Measurements from ENCODE around the gene FBXL13. TPM values are rescaled to one million over a fixed set of nuclear protein-coding genes. Genes with fewer than 3 reads are reported as not detected.
"Not testable (repeated sequence)": the region's sequence is repeated elsewhere in the genome, so short reads cannot be mapped to it uniquely, and the experiment has no call there.

FBXL13 gene
- total RNA-seq, 4 donors from 2014 or later, result 0.52 to 1.7 (median 1.1) TPM

DNA sequence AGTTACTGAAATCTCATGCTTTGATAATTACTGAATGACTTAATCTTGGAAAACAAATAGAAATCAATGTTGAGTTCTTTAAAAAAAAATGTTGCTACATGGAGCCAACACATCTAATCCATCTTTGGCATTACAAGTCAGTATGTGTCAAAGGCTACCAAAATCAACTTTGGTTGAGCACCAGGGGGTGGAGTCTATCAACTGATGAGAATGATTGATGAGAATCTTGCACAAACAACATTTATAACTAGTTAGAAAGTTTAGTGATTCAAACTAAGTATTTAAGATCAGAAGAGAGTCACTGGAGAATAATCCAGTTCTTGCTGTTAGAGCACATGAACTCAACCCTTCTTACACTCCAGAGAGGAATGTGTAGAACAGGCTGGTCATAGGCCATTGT is 232.3 kb downstream of the FBXL13 start:
- no peak for DNase-seq (ENCODE audit: extremely low spot score)
- Histone ChIP-seq H3K36me3 (no peaks in the 10 kb centered on the region), H3K27me3 (no peaks in the 10 kb centered on the region), H3K4me1 (no peaks in the 10 kb centered on the region), H3K4me3 (no peak overlapping the region), H3K9me3 (no peaks in the 10 kb centered on the region), H3K27ac (replicated peaks in 1 of 4) (no peak overlapping the region)
- intact Hi-C loops (cut with DNase I), result no loop called here
- TF ChIP-seq POLR2A (IDR thresholded peaks at IDR 0.05; ENCODE audit: low read depth) (no peak), POLR2AphosphoS5 (IDR thresholded peaks at IDR 0.05) (no peak), EP300 (IDR thresholded peaks at IDR 0.05) (no peak)
- TF ChIP-seq, protein P1, sequence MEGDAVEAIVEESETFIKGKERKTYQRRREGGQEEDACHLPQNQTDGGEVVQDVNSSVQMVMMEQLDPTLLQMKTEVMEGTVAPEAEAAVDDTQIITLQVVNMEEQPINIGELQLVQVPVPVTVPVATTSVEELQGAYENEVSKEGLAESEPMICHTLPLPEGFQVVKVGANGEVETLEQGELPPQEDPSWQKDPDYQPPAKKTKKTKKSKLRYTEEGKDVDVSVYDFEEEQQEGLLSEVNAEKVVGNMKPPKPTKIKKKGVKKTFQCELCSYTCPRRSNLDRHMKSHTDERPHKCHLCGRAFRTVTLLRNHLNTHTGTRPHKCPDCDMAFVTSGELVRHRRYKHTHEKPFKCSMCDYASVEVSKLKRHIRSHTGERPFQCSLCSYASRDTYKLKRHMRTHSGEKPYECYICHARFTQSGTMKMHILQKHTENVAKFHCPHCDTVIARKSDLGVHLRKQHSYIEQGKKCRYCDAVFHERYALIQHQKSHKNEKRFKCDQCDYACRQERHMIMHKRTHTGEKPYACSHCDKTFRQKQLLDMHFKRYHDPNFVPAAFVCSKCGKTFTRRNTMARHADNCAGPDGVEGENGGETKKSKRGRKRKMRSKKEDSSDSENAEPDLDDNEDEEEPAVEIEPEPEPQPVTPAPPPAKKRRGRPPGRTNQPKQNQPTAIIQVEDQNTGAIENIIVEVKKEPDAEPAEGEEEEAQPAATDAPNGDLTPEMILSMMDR (IDR thresholded peaks at IDR 0.05), result no peak

DNA sequence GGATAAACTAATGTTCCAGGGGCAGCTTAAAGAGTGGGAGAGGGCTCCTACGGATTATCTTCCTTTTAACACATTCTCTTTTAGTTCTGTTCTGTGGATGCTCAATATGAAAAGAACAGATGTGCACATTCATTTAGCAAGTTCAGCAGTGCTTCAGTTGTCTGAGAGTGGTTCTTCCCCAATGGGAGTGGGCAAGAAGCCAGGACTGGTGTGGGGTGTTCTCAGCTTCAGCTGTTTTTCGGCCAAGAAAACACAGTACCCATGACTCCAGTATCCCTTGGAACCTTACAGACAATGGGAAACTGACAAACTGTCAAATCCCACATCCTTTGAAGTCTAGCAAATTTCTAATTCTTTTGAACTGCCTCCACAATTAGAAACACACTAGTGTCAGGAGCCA is 233.3 kb downstream of the FBXL13 start:
- no peaks in the 10 kb centered on the region for H3K27me3 ChIP-seq
- DNase-seq (ENCODE audit: extremely low spot score), result no peak
- 32% methylated on average over 2 of the region's 2 CpGs for WGBS
- H3K4me1 ChIP-seq, result peaks cover 0 to 9% (median 0%) of the 10 kb centered on the region in 4 donors
- no peak overlapping the region for H3K4me3 ChIP-seq
- H3K27ac ChIP-seq (replicated peaks in 1 of 4), result no peak overlapping the region
- intact Hi-C loops (cut with DNase I), result no loop called here
- no peaks in the 10 kb centered on the region for H3K9me3 ChIP-seq
- no peak for TF ChIP-seq POLR2AphosphoS5 (IDR thresholded peaks at IDR 0.05)
- TF ChIP-seq EP300 (IDR thresholded peaks at IDR 0.05), result no peak
- no peak for TF ChIP-seq POLR2A (IDR thresholded peaks at IDR 0.05; ENCODE audit: low read depth)
- TF ChIP-seq, protein P1 (IDR thresholded peaks at IDR 0.05), result no peak
- no peaks in the 10 kb centered on the region for H3K36me3 ChIP-seq

DNA sequence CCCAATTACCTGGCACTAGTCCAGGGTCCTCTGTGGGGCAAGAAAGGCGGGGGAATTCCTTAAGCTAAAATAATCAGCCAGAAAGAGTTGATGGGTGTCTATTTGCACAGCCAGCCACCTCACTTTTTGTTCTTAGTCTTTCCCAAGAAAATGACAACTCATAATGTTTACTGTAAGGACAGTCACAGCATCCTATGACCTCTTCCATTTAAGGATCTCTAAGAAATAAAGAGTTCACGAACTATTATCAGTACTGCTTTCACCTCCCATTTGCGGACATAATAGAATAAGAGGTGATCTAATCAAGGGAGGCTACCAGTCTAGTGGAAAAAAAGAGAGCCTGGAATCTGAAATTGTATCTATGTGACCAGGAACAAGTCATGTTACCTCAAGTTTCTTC is 234.2 kb downstream of the FBXL13 start:
- no peaks in the 10 kb centered on the region for H3K27me3 ChIP-seq
- TF ChIP-seq POLR2AphosphoS5 (IDR thresholded peaks at IDR 0.05), result no peak
- no peak for TF ChIP-seq EP300 (IDR thresholded peaks at IDR 0.05)
- no peak for TF ChIP-seq POLR2A (IDR thresholded peaks at IDR 0.05; ENCODE audit: low read depth)
- TF ChIP-seq, protein P1 (IDR thresholded peaks at IDR 0.05), result no peak

DNA sequence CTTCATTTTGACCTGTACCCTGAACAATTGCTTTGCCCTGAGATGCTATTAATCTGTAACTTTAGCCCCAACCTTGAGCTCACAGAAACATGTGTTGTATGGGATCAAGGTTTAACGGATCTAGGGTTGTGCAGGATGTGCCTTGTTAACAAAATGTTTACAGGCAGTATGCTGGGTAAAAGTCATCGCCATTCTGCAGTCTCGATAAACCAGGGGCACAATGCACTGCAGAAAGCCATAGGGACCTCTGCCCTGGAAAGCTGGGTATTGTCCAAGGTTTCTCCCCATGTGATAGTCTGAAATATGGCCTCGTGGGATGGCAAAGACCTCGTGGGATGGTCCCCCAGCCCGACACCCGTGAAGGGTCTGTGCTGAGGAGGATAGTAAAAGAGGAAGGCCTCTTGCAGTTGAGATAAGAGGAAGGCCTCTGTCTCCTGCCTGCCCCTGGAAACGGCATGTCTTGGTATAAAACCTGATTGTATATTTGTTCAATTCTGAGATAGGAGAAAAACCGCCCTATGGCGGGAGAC is 236.0 kb downstream of the FBXL13 start:
- H3K27ac ChIP-seq (replicated peaks in 1 of 4); H3K27me3 ChIP-seq; DNase-seq (ENCODE audit: extremely low spot score); intact Hi-C loops (cut with DNase I); H3K36me3 ChIP-seq; H3K4me3 ChIP-seq; H3K9me3 ChIP-seq: not testable (repeated sequence)
- H3K4me1 ChIP-seq, result peaks cover 0 to 11% (median 0%) of the 10 kb centered on the region in 4 donors
- 91% methylated on average over 10 of the region's 10 CpGs for WGBS

More for the DNA sequence above, 234.2 kb downstream of the FBXL13 start:
- 96% methylated on average over 3 of the region's 3 CpGs for WGBS
- no peak for DNase-seq (ENCODE audit: extremely low spot score)
- H3K36me3 ChIP-seq, result no peaks in the 10 kb centered on the region
- no peak overlapping the region for H3K27ac ChIP-seq (replicated peaks in 1 of 4)
- no peak overlapping the region for H3K4me3 ChIP-seq
- H3K9me3 ChIP-seq, result no peaks in the 10 kb centered on the region
- peaks cover 0 to 11% (median 0%) of the 10 kb centered on the region in 4 donors for H3K4me1 ChIP-seq
- intact Hi-C loops (cut with DNase I), result no loop called here

DNA sequence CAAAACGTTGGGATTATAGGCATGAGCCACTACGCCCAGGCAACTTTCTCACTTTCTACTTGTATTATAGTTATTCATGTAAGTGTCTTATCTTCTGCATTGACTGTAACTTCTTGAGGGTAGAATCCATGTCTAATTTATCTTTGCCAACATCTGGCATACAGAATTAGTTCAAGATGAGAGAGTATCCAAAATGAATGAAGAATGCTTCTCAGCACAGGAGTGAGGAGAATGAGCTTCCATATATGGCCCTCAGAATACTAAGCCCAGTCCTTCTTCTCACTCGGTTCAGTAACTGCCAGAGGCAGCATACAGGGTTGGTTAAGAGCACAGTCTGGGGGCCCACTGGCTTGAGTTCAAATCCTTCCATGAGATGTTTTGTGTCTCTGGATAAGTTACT is 236.8 kb downstream of the FBXL13 start:
- Histone ChIP-seq H3K36me3 (no peaks in the 10 kb centered on the region), H3K27ac (replicated peaks in 1 of 4) (no peak overlapping the region), H3K4me3 (no peak overlapping the region), H3K9me3 (no peaks in the 10 kb centered on the region), H3K4me1 (peaks cover 0 to 12% (median under 1%) of the 10 kb centered on the region in 4 donors), H3K27me3 (no peaks in the 10 kb centered on the region)
- DNase-seq (ENCODE audit: extremely low spot score), result no peak
- no peak for TF ChIP-seq EP300 (IDR thresholded peaks at IDR 0.05)
- TF ChIP-seq POLR2AphosphoS5 (IDR thresholded peaks at IDR 0.05), result no peak
- TF ChIP-seq, protein P1 (IDR thresholded peaks at IDR 0.05), result no peak
- no peak for TF ChIP-seq POLR2A (IDR thresholded peaks at IDR 0.05; ENCODE audit: low read depth)
- 60% methylated on average over 3 of the region's 3 CpGs for WGBS
- intact Hi-C loops (cut with DNase I), result no loop called here
